Umbilical cord (tissue), 2 donors: ENCODE results near the gene HIP1R. TPM values are rescaled to one million over a fixed set of nuclear protein-coding genes. Genes with fewer than 3 reads are reported as not detected.
"Not testable (repeated sequence)": the region's sequence is repeated elsewhere in the genome, so short reads cannot be mapped to it uniquely, and the experiment has no call there.

ENCODE experiments used
- DNase-seq: peaks from one replicate; pipeline ENCODE4 v3.0.0-alpha.2; 2015; ENCODE audit warnings: low spot score
- total RNA-seq: library from RNA; depleted of rRNA; stranded (reverse); fragments of >200 nt; gene quantifications from one replicate; pipeline ENCODE4 v1.2.3, GENCODE V29; 2014; ENCODE audit warnings: low replicate concordance; ENCODE audit not compliant: insufficient read depth

HIP1R gene
- 12.0 TPM for total RNA-seq

GRCh38 chr12:122834921-122835749 is at the start of gene HIP1R:
Gene HIP1R (plus strand): TSS chr12:122835457. CDS start chr12:122835551, 94 bp downstream.
- peak; percentile 23 for DNase-seq

- DNase-seq = no peak
Measured at GRCh38 chr12:122785503-122785902, 49.8 kb upstream of the HIP1R start.

- DNase-seq = no peak
Measured at GRCh38 chr12:122788387-122788786, 46.9 kb upstream of the HIP1R start.

GRCh38 chr12:122789637-122790036 is 45.6 kb upstream of the HIP1R start:
- no peak for DNase-seq

- no peak for DNase-seq
Measured at GRCh38 chr12:122790393-122791075, 44.7 kb upstream of the HIP1R start.

GRCh38 chr12:122793685-122794106 is 41.6 kb upstream of the HIP1R start:
- peak; percentile 49 for DNase-seq

GRCh38 chr12:122795807-122796206 is 39.5 kb upstream of the HIP1R start:
- no peak for DNase-seq

- DNase-seq = no peak
Measured at GRCh38 chr12:122799641-122800243, 35.5 kb upstream of the HIP1R start.

- DNase-seq = no peak
Measured at GRCh38 chr12:122803937-122804336, 31.3 kb upstream of the HIP1R start.

GRCh38 chr12:122804957-122805356 is 30.3 kb upstream of the HIP1R start:
- not testable (repeated sequence) for DNase-seq

GRCh38 chr12:122807651-122808050 is 27.6 kb upstream of the HIP1R start:
- no peak for DNase-seq

GRCh38 chr12:122811777-122812176 is 23.5 kb upstream of the HIP1R start:
- DNase-seq = no peak

GRCh38 chr12:122813310-122813713 is 21.9 kb upstream of the HIP1R start:
- no peak for DNase-seq

- no peak for DNase-seq
Measured at GRCh38 chr12:122819209-122819785, 16.0 kb upstream of the HIP1R start.

- DNase-seq = no peak
Measured at GRCh38 chr12:122820138-122820537, 15.1 kb upstream of the HIP1R start.

- DNase-seq = no peak
Measured at GRCh38 chr12:122820838-122821271, 14.4 kb upstream of the HIP1R start.

- DNase-seq = no peak
Measured at GRCh38 chr12:122823429-122823828, 11.8 kb upstream of the HIP1R start.

- DNase-seq = peak; percentile 29
Measured at GRCh38 chr12:122825773-122826724, 9.2 kb upstream of the HIP1R start.

- no peak for DNase-seq
Measured at GRCh38 chr12:122827258-122827657, 8.0 kb upstream of the HIP1R start.

- no peak for DNase-seq
Measured at GRCh38 chr12:122830517-122831214, 4.6 kb upstream of the HIP1R start.
